PFSK-1 (cell line): ENCODE results near the gene DNAJB5.

Experiments
- FOXP2 ChIP-seq: optimal IDR thresholded peaks from 2 replicates; pipeline ENCODE3; 2011; ENCODE audit warnings: borderline replicate concordance, control low read depth, inconsistent platforms; ENCODE audit not compliant: insufficient read depth; ENCODE audit errors: extremely low read length, extremely low read depth
- REST ChIP-seq, 2 experiments: IDR thresholded peaks; 2 replicates each; pipeline versions ENCODE4 v1.6.1 to v1.8.0; 2011 to 2012; ENCODE audit warnings: low read depth in 2 of 2, low read length in 2 of 2, control low read depth in 1 of 2, inconsistent platforms in 1 of 2, mild to moderate bottlenecking in 1 of 2, moderate library complexity in 1 of 2; ENCODE audit not compliant: insufficient read depth in 1 of 2
- TAF1 ChIP-seq: IDR thresholded peaks from 2 replicates; pipeline ENCODE4 v1.6.1; 2012; ENCODE audit warnings: low read length, control low read depth, borderline replicate concordance; ENCODE audit not compliant: insufficient read depth

- TF ChIP-seq REST (IDR thresholded peaks at IDR 0.05; ENCODE audit: insufficient read depth in 1 of 2, low read depth in 2 of 2, low read length in 2 of 2) (no peak), FOXP2 (no peak), TAF1 (no peak)
Measured at GRCh38 chr9:34997379-34997781, 7.8 kb downstream of the DNAJB5 start.
